ENCODE data around the gene AIG1.

Gene AIG1

DNA sequence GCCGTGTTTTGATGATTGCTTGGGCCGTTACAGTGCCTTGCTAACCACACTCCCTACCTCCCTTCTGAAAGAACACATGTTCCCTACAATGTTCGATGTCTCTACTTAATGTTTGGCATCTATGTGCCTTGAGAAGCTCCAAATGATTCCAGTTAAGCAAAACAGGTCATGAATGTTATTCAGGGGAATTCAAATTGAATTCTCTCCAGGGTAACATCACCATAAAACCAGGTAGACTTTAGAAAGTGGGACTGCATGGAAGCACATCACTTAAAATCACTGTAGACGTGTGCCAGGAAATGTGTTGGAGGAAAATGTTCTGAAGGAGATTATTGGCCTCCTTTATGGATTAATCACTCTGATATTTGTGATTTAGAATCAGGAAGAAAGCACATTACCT is 261.7 kb downstream of the AIG1 start:
- TF ChIP-seq Cebpa-rat (IDR thresholded peaks at IDR 0.05): no peak
- Histone ChIP-seq H3K27me3 (no peaks in the 10 kb centered on the region), H3K27ac (no peak overlapping the region), H3K36me3 (no peaks in the 10 kb centered on the region), H3K4me3 (no peak overlapping the region), H4K20me1 (no peaks in the 10 kb centered on the region), H3K4me1 (no peaks in the 10 kb centered on the region), H3K4me2 (no peak overlapping the region), H3K9me3 (peaks cover 4% of the 10 kb centered on the region; the same call in 1 of the 2 replicates), H3K9ac (no peak overlapping the region)

DNA sequence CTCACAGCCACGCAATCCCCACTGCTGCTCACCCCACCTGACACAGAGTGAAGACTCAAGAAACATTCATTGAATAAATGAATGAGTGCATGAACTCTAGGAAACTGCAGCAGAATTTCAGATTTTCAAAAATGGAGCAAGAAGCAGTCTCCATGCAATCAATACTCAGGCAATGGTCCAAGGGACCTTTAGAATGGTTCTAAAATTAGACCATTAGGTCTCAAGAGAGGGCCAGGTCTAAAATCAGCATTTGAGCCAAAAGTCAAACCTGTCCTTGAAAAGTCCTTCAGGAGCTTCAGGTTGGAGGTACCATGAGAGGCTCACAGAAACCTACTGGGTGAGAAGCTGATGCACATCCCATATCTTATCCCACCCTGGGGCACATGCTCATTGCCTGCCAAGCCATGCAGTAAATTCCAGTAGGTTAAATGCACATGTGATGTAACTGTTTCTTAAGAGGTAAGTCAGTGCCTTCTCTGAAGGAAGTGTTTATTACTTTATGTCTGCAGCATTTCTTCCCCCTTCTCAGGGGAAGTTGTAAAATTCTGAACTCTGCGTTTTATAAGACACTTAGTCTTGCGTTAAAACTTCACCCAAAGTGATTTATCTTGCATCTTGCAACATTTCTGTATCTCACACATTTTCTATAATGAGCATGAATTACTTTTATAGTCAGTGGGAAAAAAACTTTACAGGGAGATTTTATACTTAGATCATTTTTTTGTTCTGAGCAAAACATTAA is 263.2 kb downstream of the AIG1 start:
- Histone ChIP-seq H4K20me1 (no peaks in the 10 kb centered on the region), H3K36me3 (no peaks in the 10 kb centered on the region), H3K9me3 (no peaks in the 10 kb centered on the region), H3K9ac (no peak overlapping the region), H3K4me1 (no peaks in the 10 kb centered on the region), H3K4me3 (no peak overlapping the region), H3K27me3 (no peaks in the 10 kb centered on the region), H3K27ac (no peak overlapping the region), H3K4me2 (no peak overlapping the region)
- no peak for TF ChIP-seq Cebpa-rat (IDR thresholded peaks at IDR 0.05)

DNA sequence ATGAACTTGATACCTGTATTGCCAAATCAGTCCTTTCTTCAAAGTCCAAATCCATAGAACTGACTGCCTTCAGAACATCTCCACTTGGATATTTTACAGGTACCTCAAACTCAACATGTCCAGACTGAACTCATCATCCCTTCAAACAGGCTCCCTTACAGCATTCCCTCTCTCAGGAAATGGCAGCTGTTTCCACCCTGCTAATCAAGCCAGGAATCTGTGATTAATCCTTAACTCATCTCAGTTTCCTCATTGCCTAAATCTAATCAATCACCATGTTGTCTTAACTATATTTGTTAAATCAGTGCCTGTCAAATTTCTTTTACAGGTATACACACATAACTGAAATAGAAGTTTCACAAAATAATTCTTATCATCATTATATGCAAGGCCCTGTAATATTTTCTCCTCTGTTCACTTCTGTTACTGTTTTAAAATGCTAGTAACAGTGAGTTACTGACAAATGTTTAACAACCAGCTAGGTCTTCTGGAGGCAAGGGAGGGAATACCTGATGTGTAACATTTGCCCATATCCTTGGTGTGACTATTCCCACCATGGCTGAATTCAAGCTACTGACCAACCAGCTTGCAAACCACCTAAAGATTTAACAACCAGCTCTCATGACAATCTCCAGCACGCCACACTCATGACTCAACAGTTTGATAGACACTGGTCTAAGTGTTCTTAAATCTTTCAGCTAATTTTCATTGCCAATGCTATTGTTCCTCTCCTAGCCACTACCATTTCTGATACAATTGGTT is 264.9 kb downstream of the AIG1 start:
- H3K9ac ChIP-seq: no peak overlapping the region
- H4K20me1 ChIP-seq: no peaks in the 10 kb centered on the region
- H3K4me3 ChIP-seq: no peak overlapping the region
- H3K27ac ChIP-seq: no peak overlapping the region
- H3K9me3 ChIP-seq: no peaks in the 10 kb centered on the region
- no peak overlapping the region for H3K4me2 ChIP-seq
- H3K4me1 ChIP-seq: no peaks in the 10 kb centered on the region
- no peaks in the 10 kb centered on the region for H3K36me3 ChIP-seq
- no peaks in the 10 kb centered on the region for H3K27me3 ChIP-seq
- TF ChIP-seq Cebpa-rat (IDR thresholded peaks at IDR 0.05): no peak

DNA sequence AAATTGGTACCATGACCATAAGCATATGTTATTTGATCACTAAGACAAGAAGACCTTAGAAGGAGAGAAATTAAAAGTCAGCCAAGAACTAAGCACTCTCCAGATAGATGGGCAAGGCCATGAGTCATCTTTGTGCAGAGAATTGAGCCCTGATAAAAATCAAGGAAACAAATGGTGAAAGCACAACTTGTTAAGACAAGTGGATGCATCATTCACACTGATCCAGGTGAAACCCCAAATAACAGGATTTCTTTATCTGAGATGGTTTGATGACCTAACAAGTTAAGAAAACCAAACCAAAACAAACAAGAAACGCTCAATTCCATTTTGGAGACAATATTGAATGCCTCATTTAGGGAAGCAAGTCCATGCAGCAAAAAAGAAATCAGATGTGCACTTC is 268.2 kb downstream of the AIG1 start:
- Histone ChIP-seq H3K27me3 (no peaks in the 10 kb centered on the region), H3K4me2 (no peak overlapping the region), H4K20me1 (no peaks in the 10 kb centered on the region), H3K9ac (no peak overlapping the region), H3K4me3 (no peak overlapping the region), H3K9me3 (no peaks in the 10 kb centered on the region), H3K36me3 (no peaks in the 10 kb centered on the region), H3K27ac (no peak overlapping the region), H3K4me1 (no peaks in the 10 kb centered on the region)
- no peak for TF ChIP-seq Cebpa-rat (IDR thresholded peaks at IDR 0.05)

GRCh38 chr6:143329323-143329722 is 268.6 kb downstream of the AIG1 start:
- H3K4me1 ChIP-seq: no peaks in the 10 kb centered on the region
- H3K4me3 ChIP-seq: no peak overlapping the region
- H3K9me3 ChIP-seq: no peaks in the 10 kb centered on the region
- H3K9ac ChIP-seq: no peak overlapping the region
- H4K20me1 ChIP-seq: no peaks in the 10 kb centered on the region
- no peaks in the 10 kb centered on the region for H3K27me3 ChIP-seq
- H3K27ac ChIP-seq: no peak overlapping the region
- no peak for TF ChIP-seq Cebpa-rat (IDR thresholded peaks at IDR 0.05)
- no peaks in the 10 kb centered on the region for H3K36me3 ChIP-seq
- no peak overlapping the region for H3K4me2 ChIP-seq

DNA sequence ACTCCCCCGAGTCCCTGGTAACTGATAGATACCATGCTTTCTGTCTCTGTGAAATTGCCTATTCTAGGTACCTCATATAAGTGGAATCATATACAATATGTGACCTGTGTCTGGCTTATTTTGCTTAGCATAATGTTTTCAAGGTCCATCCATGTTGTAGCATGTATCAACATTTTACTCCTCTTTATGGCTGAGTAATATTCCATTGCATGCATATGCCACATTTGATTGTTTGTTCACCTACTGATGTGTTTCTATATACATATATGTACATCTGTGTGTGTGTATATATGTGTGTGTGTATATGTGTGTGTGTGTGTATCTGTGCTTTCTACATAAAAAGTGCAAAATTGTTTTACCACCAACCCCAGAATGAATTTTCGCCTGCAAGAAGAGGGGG is 270.7 kb downstream of the AIG1 start:
- Histone ChIP-seq H3K9me3 (no peaks in the 10 kb centered on the region), H3K4me2 (no peak overlapping the region), H3K36me3 (no peaks in the 10 kb centered on the region), H3K9ac (no peak overlapping the region), H3K4me3 (no peak overlapping the region), H3K27ac (no peak overlapping the region), H3K4me1 (no peaks in the 10 kb centered on the region), H3K27me3 (no peaks in the 10 kb centered on the region), H4K20me1 (no peaks in the 10 kb centered on the region)
- TF ChIP-seq Cebpa-rat (IDR thresholded peaks at IDR 0.05): no peak

GRCh38 chr6:143332153-143332845 is 271.6 kb downstream of the AIG1 start:
- no peak overlapping the region for H3K9ac ChIP-seq
- H3K36me3 ChIP-seq: no peaks in the 10 kb centered on the region
- no peak overlapping the region for H3K4me3 ChIP-seq
- no peaks in the 10 kb centered on the region for H3K9me3 ChIP-seq
- no peaks in the 10 kb centered on the region for H4K20me1 ChIP-seq
- no peak overlapping the region for H3K4me2 ChIP-seq
- no peak overlapping the region for H3K27ac ChIP-seq
- no peak for TF ChIP-seq Cebpa-rat (IDR thresholded peaks at IDR 0.05)
- no peaks in the 10 kb centered on the region for H3K27me3 ChIP-seq
- H3K4me1 ChIP-seq: no peaks in the 10 kb centered on the region

DNA sequence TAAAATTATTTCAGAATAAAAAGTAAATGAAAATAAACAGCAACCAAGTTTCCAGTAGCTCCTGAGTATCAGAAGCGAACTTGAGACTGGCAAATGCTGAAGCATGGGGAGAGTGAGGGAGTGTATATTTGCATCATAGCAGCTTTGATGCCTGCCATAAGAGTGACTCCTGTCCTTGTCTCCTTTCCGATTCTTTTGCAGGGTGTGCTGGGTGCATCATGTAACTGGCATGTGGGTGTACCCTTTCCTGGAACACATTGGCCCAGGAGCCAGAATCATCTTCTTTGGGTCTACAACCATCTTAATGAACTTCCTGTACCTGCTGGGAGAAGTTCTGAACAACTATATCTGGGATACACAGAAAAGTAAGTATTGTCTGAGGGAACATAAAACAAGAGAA is 272.4 kb downstream of the AIG1 start:
- H3K9ac ChIP-seq: no peak overlapping the region
- no peak overlapping the region for H3K27ac ChIP-seq
- H3K4me3 ChIP-seq: no peak overlapping the region
- no peaks in the 10 kb centered on the region for H4K20me1 ChIP-seq
- no peaks in the 10 kb centered on the region for H3K4me1 ChIP-seq
- no peak overlapping the region for H3K4me2 ChIP-seq
- no peaks in the 10 kb centered on the region for H3K36me3 ChIP-seq
- no peaks in the 10 kb centered on the region for H3K9me3 ChIP-seq
- no peak for TF ChIP-seq Cebpa-rat (IDR thresholded peaks at IDR 0.05)
- no peaks in the 10 kb centered on the region for H3K27me3 ChIP-seq

DNA sequence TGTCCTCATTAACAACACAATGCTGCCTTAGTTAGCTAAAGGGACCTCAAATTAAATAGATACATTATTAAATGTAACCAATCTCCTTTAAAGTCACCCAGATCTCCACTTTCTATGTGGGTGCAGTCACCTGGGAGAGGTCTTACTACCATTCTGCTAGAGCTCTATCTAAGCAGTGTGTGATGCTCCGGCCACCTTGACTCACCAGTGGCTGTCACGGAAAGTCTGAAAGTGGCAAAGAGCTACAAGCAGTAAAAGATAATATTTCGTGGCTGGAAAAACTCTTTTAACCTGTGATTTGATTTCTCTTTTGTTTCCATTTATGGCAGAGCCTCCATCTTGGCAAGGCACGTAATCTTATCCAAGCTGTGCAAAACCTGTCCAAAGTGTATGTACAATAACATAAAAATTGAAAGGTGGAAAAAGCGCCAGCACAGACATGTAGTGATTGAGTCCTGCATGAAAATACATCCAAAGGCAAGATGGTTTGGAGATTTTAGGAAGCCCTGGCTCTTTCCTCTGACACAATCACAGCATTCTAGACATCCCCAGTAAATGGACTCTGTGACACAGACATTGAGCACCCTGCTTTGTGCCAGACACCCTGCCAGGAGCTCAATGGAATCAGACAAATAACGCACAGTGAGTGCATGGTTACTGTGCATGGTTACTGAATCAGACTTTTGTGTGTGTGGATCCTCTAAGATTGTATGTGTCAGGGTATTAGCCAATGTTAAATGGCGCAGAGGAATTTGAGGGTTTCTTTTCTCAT is 273.2 kb downstream of the AIG1 start:
- Histone ChIP-seq H3K4me3 (no peak overlapping the region), H3K4me2 (no peak overlapping the region), H4K20me1 (no peaks in the 10 kb centered on the region), H3K4me1 (no peaks in the 10 kb centered on the region), H3K27me3 (no peaks in the 10 kb centered on the region), H3K9me3 (no peaks in the 10 kb centered on the region), H3K9ac (no peak overlapping the region), H3K36me3 (no peaks in the 10 kb centered on the region), H3K27ac (no peak overlapping the region)
- TF ChIP-seq Cebpa-rat (IDR thresholded peaks at IDR 0.05): no peak

Measured in BLaER1 (cell line).